SK-N-SH (cell line): ENCODE measurements around the gene RHOT2. TPM values are rescaled to one million over a fixed set of nuclear protein-coding genes. Genes with fewer than 3 reads are reported as not detected.

Source experiments
- CTCF ChIA-PET: fragments of 300-600, 350-600 bp; formaldehyde crosslinking; extraction: SDS; loops from one replicate; lab custom pipeline; 2021; lab: Yijun Ruan, JAX
- POLR2A ChIA-PET: fragments of 350-600 bp; sonication (Branson Sonifier 250); formaldehyde crosslinking; extraction: SDS; loops from one replicate; lab custom pipeline; 2020; ENCODE audit warnings: antibody characterized with exemption, inconsistent platforms; lab: Yijun Ruan, JAX
- DNase-seq: peaks from one replicate; pipeline ENCODE4 v3.0.0; 2012
- H2AFZ ChIP-seq: fragments of 200-600 bp; sonication (generic); 2 replicates; pipeline ENCODE4 v1.8.1; 2016; ENCODE audit warnings: antibody characterized with exemption, mild to moderate bottlenecking, low read depth
- H3F3A ChIP-seq: fragments of 200-600 bp; sonication (generic); replicated peaks from 2 replicates; pipeline ENCODE3; 2016; ENCODE audit warnings: antibody characterized with exemption, mild to moderate bottlenecking; ENCODE audit not compliant: insufficient read depth
- H3K27ac ChIP-seq, 2 experiments: fragments of 200-500 bp in 1 of 2; fragments of 200-600 bp in 1 of 2; sonication (Bioruptor generic) in 1 of 2; sonication (generic), shearing (Covaris generic) in 1 of 2; 2 replicates each; pipeline versions ENCODE4 v1.5.1 to v1.6.1; 2014 to 2016; ENCODE audit warnings: low read depth in 2 of 2, inconsistent platforms in 1 of 2, low read length in 1 of 2, mild to moderate bottlenecking in 1 of 2, mixed read lengths in 1 of 2
- H3K27me3 ChIP-seq: fragments of 200-600 bp; sonication (generic), shearing (Covaris generic); 2 replicates; pipeline ENCODE4 v1.6.1; 2016; ENCODE audit warnings: mixed run types; ENCODE audit not compliant: insufficient read depth
- H3K36me3 ChIP-seq, 2 experiments: fragments of 200-500 bp in 1 of 2; fragments of 200-600 bp in 1 of 2; sonication (Bioruptor generic) in 1 of 2; sonication (generic) in 1 of 2; replicated peaks in 1 of 2; 2 replicates each; pipeline versions ENCODE3 to v1.5.1; 2014 to 2016; ENCODE audit warnings: low read length in 1 of 2, mild to moderate bottlenecking in 1 of 2; ENCODE audit not compliant: insufficient read depth in 2 of 2, control insufficient read depth in 1 of 2
- H3K4me1 ChIP-seq, 2 experiments: fragments of 200-500 bp in 1 of 2; fragments of 200-600 bp in 1 of 2; sonication (Bioruptor generic) in 1 of 2; sonication (generic), shearing (Covaris generic) in 1 of 2; 2 replicates each; pipeline versions ENCODE4 v1.5.1 to v1.6.1; 2014 to 2016; ENCODE audit warnings: low read depth in 1 of 2, low read length in 1 of 2, mixed run types in 1 of 2; ENCODE audit not compliant: insufficient read depth in 2 of 2, control insufficient read depth in 1 of 2
- H3K4me2 ChIP-seq: fragments of 200-600 bp; sonication (generic), shearing (Covaris generic); 2 replicates; pipeline ENCODE4 v1.6.1; 2017; ENCODE audit warnings: mixed run types
- H3K4me3 ChIP-seq, 2 experiments: fragments of 200-500 bp in 1 of 2; fragments of 200-600 bp in 1 of 2; sonication (Bioruptor generic) in 1 of 2; sonication (generic), shearing (Covaris generic) in 1 of 2; 2 replicates each; pipeline versions ENCODE4 v1.5.1 to v1.8.1; 2014 to 2016; ENCODE audit warnings: low read depth in 2 of 2, inconsistent platforms in 1 of 2, low read length in 1 of 2, mild to moderate bottlenecking in 1 of 2, mixed read lengths in 1 of 2, moderate library complexity in 1 of 2
- H3K79me2 ChIP-seq: fragments of 200-600 bp; sonication (generic); 2 replicates; pipeline ENCODE4 v1.8.1; 2017; ENCODE audit warnings: mild to moderate bottlenecking; ENCODE audit not compliant: insufficient read depth
- H3K9ac ChIP-seq: fragments of 200-600 bp; sonication (generic); 2 replicates; pipeline ENCODE4 v1.6.1; 2017; ENCODE audit warnings: mixed run types
- H3K9me2 ChIP-seq: fragments of 200-600 bp; sonication (generic); 2 replicates; pipeline ENCODE4 v1.6.1; 2017; ENCODE audit warnings: mixed run types
- H3K9me3 ChIP-seq: fragments of 200-600 bp; sonication (generic); 2 replicates; pipeline ENCODE4 v1.6.1; 2017; ENCODE audit warnings: mixed run types, mild to moderate bottlenecking, moderate library complexity
- H4K20me1 ChIP-seq: fragments of 200-600 bp; sonication (generic); 2 replicates; pipeline ENCODE4 v1.6.1; 2017; ENCODE audit warnings: mild to moderate bottlenecking, mixed run types; ENCODE audit not compliant: insufficient read depth
- CHD2 ChIP-seq: fragments of 150-350 bp; IDR thresholded peaks from 2 replicates; pipeline ENCODE4 v1.6.1; 2018; ENCODE audit warnings: low read length; ENCODE audit not compliant: partially characterized antibody
- CTCF ChIP-seq: fragments of 200-600 bp; sonication (generic); IDR thresholded peaks from 2 replicates; pipeline ENCODE4 v1.6.1; 2017; ENCODE audit warnings: antibody characterized with exemption, mild to moderate bottlenecking, moderate library complexity
- EP300 ChIP-seq, 2 experiments: IDR thresholded peaks; 2 replicates each; pipeline versions ENCODE4 v1.4.0 to v1.6.1; 2012; ENCODE audit warnings: borderline replicate concordance in 1 of 2, low read depth in 1 of 2, low read length in 1 of 2
- FOXJ3 ChIP-seq: sonication (generic); formaldehyde crosslinking; IDR thresholded peaks from 2 replicates; pipeline ENCODE4 v1.5.1; 2020; ENCODE audit warnings: mild to moderate bottlenecking, missing genetic modification reagents
- FOXM1 ChIP-seq: IDR thresholded peaks from 2 replicates; pipeline ENCODE4 v1.4.0; 2012; ENCODE audit warnings: low read depth, mild to moderate bottlenecking
- GABPA ChIP-seq: IDR thresholded peaks from 2 replicates; pipeline ENCODE4 v1.4.0; 2012; ENCODE audit warnings: low read depth, mild to moderate bottlenecking
- GATA2 ChIP-seq: sonication (generic); formaldehyde crosslinking; IDR thresholded peaks from 2 replicates; pipeline ENCODE4 v1.5.0; 2020; ENCODE audit warnings: mild to moderate bottlenecking, missing genetic modification reagents
- IRF3 ChIP-seq: fragments of 150-350 bp; IDR thresholded peaks from 2 replicates; pipeline ENCODE4 v1.6.1; 2016; ENCODE audit warnings: mild to moderate bottlenecking, low read depth, low read length
- JUND ChIP-seq: IDR thresholded peaks from 2 replicates; pipeline ENCODE4 v1.4.0; 2012
- NFIC ChIP-seq: IDR thresholded peaks from 2 replicates; pipeline ENCODE4 v1.4.0; 2012; ENCODE audit warnings: borderline replicate concordance
- NRF1 ChIP-seq: IDR thresholded peaks from 2 replicates; pipeline ENCODE4 v1.6.1; 2012; ENCODE audit warnings: low read depth, mild to moderate bottlenecking, low read length
- PBX3 ChIP-seq: IDR thresholded peaks from 2 replicates; pipeline ENCODE4; 2012
- POLR2AphosphoS5 ChIP-seq: IDR thresholded peaks from 2 replicates; pipeline ENCODE4 v1.6.1; 2012; ENCODE audit warnings: low read depth, low read length
- RAD21 ChIP-seq: IDR thresholded peaks from 2 replicates; pipeline ENCODE4 v1.6.1; 2012; ENCODE audit warnings: mild to moderate bottlenecking, low read length
- RCOR1 ChIP-seq: fragments of 150-350 bp; IDR thresholded peaks from 2 replicates; pipeline ENCODE4 v1.6.1; 2017; ENCODE audit warnings: antibody characterized with exemption, low read length
- RFX5 ChIP-seq: IDR thresholded peaks from 2 replicates; pipeline ENCODE4 v1.6.1; 2012; ENCODE audit warnings: mild to moderate bottlenecking, improper control_type of control experiment, low read length
- SMC3 ChIP-seq: IDR thresholded peaks from 2 replicates; pipeline ENCODE4 v1.6.1; 2012; ENCODE audit warnings: low read depth, low read length, improper control_type of control experiment
- TEAD4 ChIP-seq: IDR thresholded peaks from 2 replicates; pipeline ENCODE4 v1.4.0; 2012; ENCODE audit warnings: mild to moderate bottlenecking, borderline replicate concordance; ENCODE audit not compliant: insufficient read depth
- YY1 ChIP-seq: IDR thresholded peaks from 2 replicates; pipeline ENCODE4 v1.4.0; 2012; ENCODE audit warnings: low read depth, mild to moderate bottlenecking
- ZBTB33 ChIP-seq: IDR thresholded peaks from 2 replicates; pipeline ENCODE4 v1.4.0; 2012; ENCODE audit warnings: low read depth, borderline replicate concordance
- WGBS: methylation state at CpG from one replicate; pipeline ENCODE4 v1.1.6; 2017; ENCODE audit warnings: low lambda C conversion rate; 5-methylcytosine and 5-hydroxymethylcytosine counted together
- polyA plus RNA-seq, 3 experiments: library from polyadenylated mRNA; depleted of rRNA; stranded (reverse); fragments of >200 nt; gene quantifications; 2 replicates each; pipeline ENCODE4 v1.2.3, GENCODE V29; 2012

The RHOT2 gene
- polyA plus RNA-seq, 1 of the 3 experiments (the other 2 are of a cell fraction): 229 TPM

GRCh38 chr16:686459-687260 is 18.7 kb downstream of the RHOT2 start:
- no peak overlapping the region for H2AFZ ChIP-seq
- H3K27me3 ChIP-seq: no peaks in the 10 kb centered on the region
- peaks cover 13% of the 10 kb centered on the region for H4K20me1 ChIP-seq
- peaks cover 11 to 34% of the 10 kb centered on the region in 2 experiments for H3K36me3 ChIP-seq
- DNase-seq: no peak
- TF ChIP-seq TEAD4 (no peak), CTCF (no peak), FOXM1 (no peak), RFX5 (no peak), RCOR1 (no peak), ZBTB33 (no peak), POLR2AphosphoS5 (no peak), CHD2 (no peak), NRF1 (no peak), NFIC (no peak), SMC3 (no peak), YY1 (no peak), PBX3 (no peak), JUND (no peak), GATA2 (CRISPR knock-in tag) (no peak), EP300 (IDR thresholded peaks at IDR 0.05; ENCODE audit: borderline replicate concordance in 1 of 2, low read depth in 1 of 2, low read length in 1 of 2) (no peak), IRF3 (no peak), RAD21 (no peak), FOXJ3 (CRISPR knock-in tag) (no peak), GABPA (no peak)
- no peak overlapping the region for H3K4me2 ChIP-seq
- H3K27ac ChIP-seq: no peak overlapping the region
- peaks cover 4% of the 10 kb centered on the region for H3F3A ChIP-seq
- H3K9ac ChIP-seq: no peak overlapping the region
- POLR2A ChIA-PET: no interaction called here
- no peaks in the 10 kb centered on the region for H3K9me3 ChIP-seq
- H3K9me2 ChIP-seq: no peaks in the 10 kb centered on the region
- H3K4me1 ChIP-seq: peaks cover 12 to 52% of the 10 kb centered on the region in 2 experiments; a peak in 3 of 4 replicates
- CTCF ChIA-PET: interaction anchor here (0.6 to 5.9 kb wide), 18 partner anchors 10 to 355 kb away, joined by 3 to 38 read pairs (median 4); partner anchors contain the start of genes ANTKMT, RHBDL1 and RHOT2
- H3K4me3 ChIP-seq: no peak overlapping the region
- WGBS: 98% methylated on average over 33 of the region's 51 CpGs
- peaks cover 33% of the 10 kb centered on the region for H3K79me2 ChIP-seq
